ENCODE measurements around the gene ARHGEF6.

DNA sequence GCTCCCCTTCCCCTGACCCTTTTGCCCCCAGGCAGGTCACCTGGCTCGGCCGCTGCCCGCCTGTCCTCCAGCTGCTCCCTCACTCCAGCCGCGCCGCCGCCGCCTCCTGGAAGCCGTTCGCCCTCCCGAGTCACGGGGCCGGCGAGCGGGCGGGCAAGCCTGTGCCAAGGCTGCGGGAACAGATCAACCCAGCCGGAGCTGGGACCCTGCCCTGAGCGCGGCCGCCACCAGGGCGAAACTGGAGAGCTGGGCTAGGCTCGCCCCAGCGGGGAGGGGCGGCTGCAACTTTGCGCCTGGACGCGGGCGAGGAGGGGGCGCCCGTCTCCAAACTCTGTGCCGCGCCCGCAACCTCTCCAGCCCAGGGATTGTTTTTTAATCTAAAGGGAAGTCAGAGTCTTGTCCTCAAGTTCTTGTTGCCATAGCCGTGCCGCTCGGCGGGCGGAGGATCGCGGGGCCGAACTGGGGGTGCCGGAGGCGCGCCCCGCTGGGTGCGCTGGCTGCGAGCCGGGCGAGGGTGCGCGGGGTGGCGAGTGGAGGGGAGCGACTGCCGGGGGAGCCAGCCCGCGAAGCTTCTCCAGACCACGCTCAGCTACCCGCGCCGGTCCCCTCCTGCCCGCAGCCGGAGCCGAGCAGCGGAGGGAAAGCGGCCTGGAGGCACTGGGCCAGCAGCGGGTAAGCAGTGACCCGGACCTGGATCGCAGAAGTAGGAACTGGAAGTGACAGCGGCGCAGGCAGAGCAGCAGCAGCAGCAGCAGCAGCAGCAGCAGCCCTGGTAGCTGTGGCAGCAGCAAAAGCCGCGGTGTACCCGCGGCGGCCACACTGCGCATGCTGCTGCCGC is 13.4 kb downstream of the ARHGEF6 start:
- TF ChIP-seq, protein P1, sequence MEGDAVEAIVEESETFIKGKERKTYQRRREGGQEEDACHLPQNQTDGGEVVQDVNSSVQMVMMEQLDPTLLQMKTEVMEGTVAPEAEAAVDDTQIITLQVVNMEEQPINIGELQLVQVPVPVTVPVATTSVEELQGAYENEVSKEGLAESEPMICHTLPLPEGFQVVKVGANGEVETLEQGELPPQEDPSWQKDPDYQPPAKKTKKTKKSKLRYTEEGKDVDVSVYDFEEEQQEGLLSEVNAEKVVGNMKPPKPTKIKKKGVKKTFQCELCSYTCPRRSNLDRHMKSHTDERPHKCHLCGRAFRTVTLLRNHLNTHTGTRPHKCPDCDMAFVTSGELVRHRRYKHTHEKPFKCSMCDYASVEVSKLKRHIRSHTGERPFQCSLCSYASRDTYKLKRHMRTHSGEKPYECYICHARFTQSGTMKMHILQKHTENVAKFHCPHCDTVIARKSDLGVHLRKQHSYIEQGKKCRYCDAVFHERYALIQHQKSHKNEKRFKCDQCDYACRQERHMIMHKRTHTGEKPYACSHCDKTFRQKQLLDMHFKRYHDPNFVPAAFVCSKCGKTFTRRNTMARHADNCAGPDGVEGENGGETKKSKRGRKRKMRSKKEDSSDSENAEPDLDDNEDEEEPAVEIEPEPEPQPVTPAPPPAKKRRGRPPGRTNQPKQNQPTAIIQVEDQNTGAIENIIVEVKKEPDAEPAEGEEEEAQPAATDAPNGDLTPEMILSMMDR (IDR thresholded peaks at IDR 0.05; ENCODE audit: insufficient read depth, low read length, poor library complexity, severe bottlenecking), result no peak
- no peak for TF ChIP-seq EZH2phosphoT487 (conservative IDR thresholded peaks at IDR 0.05; ENCODE audit: low read length)
